Loucy (cell line): ENCODE data around the gene CDC34.

Experiments
- EZH2phosphoT487 ChIP-seq: fragments of 200-600 bp; IDR thresholded peaks from 2 replicates; pipeline ENCODE4 v1.6.1; 2018; ENCODE audit warnings: antibody characterized with exemption, mild to moderate bottlenecking, moderate library complexity, borderline replicate concordance
- TF ChIP-seq, protein P1 (sequence below): fragments of 200-600 bp; sonication (generic); conservative IDR thresholded peaks from 2 replicates; pipeline ENCODE4 v1.5.1; 2014; ENCODE audit warnings: mild to moderate bottlenecking, antibody characterized with exemption, low read length

DNA sequence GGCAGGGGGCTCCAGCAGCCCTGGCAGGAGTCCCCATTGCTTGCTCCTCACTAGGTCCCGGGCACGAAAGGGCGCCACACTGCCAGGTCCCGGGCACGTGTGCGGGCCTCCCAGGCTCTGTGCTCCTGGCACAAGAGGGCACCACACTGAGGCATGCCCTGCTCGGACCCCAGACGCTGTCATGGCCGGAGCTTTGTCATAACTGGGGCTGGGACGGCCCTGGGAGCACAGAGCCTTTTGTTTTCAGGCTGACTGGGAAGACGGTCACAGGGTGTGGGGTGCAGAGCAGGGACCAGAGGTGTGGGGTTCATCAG lies 48.2 kb downstream of the CDC34 start:
- TF ChIP-seq, protein P1, sequence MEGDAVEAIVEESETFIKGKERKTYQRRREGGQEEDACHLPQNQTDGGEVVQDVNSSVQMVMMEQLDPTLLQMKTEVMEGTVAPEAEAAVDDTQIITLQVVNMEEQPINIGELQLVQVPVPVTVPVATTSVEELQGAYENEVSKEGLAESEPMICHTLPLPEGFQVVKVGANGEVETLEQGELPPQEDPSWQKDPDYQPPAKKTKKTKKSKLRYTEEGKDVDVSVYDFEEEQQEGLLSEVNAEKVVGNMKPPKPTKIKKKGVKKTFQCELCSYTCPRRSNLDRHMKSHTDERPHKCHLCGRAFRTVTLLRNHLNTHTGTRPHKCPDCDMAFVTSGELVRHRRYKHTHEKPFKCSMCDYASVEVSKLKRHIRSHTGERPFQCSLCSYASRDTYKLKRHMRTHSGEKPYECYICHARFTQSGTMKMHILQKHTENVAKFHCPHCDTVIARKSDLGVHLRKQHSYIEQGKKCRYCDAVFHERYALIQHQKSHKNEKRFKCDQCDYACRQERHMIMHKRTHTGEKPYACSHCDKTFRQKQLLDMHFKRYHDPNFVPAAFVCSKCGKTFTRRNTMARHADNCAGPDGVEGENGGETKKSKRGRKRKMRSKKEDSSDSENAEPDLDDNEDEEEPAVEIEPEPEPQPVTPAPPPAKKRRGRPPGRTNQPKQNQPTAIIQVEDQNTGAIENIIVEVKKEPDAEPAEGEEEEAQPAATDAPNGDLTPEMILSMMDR: no peak
- TF ChIP-seq EZH2phosphoT487: no peak
